HEK293 (cell line): ENCODE measurements around the gene MXRA8.

Source experiments
- CTCF ChIP-seq: fragments of 450-650 bp; formaldehyde crosslinking; IDR thresholded peaks from 2 replicates; pipeline ENCODE4 v1.5.1; 2016; ENCODE audit warnings: missing biosample characterization, missing genetic modification characterization
- HOXA7 ChIP-seq: sonication (generic); formaldehyde crosslinking; IDR thresholded peaks from 2 replicates; pipeline ENCODE4 v1.8.1; 2022; ENCODE audit warnings: missing genetic modification reagents, borderline replicate concordance
- REST ChIP-seq: fragments of 450-650 bp; formaldehyde crosslinking; IDR thresholded peaks from 2 replicates; pipeline ENCODE4 v1.5.1; 2016; ENCODE audit warnings: missing biosample characterization, missing genetic modification characterization
- ZBTB11 ChIP-seq: fragments of 450-650 bp; formaldehyde crosslinking; conservative IDR thresholded peaks from 2 replicates; pipeline ENCODE4 v1.5.1; 2016; ENCODE audit warnings: low read depth, missing biosample characterization, missing genetic modification characterization
- ZBTB8A ChIP-seq: fragments of 450-650 bp; formaldehyde crosslinking; IDR thresholded peaks from 2 replicates; pipeline ENCODE4 v1.5.1; 2016; ENCODE audit warnings: missing biosample characterization, missing genetic modification characterization
- ZNF610 ChIP-seq: fragments of 450-650 bp; formaldehyde crosslinking; IDR thresholded peaks from 2 replicates; pipeline ENCODE4 v1.5.1; 2016; ENCODE audit warnings: missing biosample characterization, missing genetic modification characterization, borderline replicate concordance

GRCh38 chr1:1310476-1311053 is 47.8 kb downstream of the MXRA8 start:
- TF ChIP-seq ZBTB8A (tag by site-specific recombination) (no peak), CTCF (tag by site-specific recombination) (no peak), ZNF610 (tag by site-specific recombination) (no peak), REST (tag by site-specific recombination) (no peak), HOXA7 (CRISPR knock-in tag) (no peak), ZBTB11 (tag by site-specific recombination) (no peak)
